WTC11 (cell line): ENCODE data around the gene SERPINE1. TPM values are rescaled to one million over a fixed set of nuclear protein-coding genes. Genes with fewer than 3 reads are reported as not detected.

ENCODE experiments used
- ARID4B ChIP-seq: sonication (generic); formaldehyde crosslinking; IDR thresholded peaks from 2 replicates; pipeline ENCODE4 v1.8.0; 2023; ENCODE audit warnings: missing genetic modification reagents, mild to moderate bottlenecking, borderline replicate concordance
- CDX4 ChIP-seq: fragments of 250-450 bp; sonication (Bioruptor Pico); IDR thresholded peaks from 2 replicates; pipeline ENCODE4 v1.9.0; 2021; ENCODE audit warnings: moderate library complexity, mild to moderate bottlenecking, inconsistent platforms, borderline replicate concordance
- FOXK1 ChIP-seq: sonication (generic); formaldehyde crosslinking; IDR thresholded peaks from 2 replicates; pipeline ENCODE4 v1.8.0; 2022; ENCODE audit warnings: mild to moderate bottlenecking, moderate library complexity, missing genetic modification reagents
- MAX ChIP-seq: sonication (generic); formaldehyde crosslinking; IDR thresholded peaks from 2 replicates; pipeline ENCODE4 v1.8.0; 2022; ENCODE audit warnings: mild to moderate bottlenecking, missing genetic modification reagents
- MXD4 ChIP-seq: fragments of 250-450 bp; sonication (Bioruptor Pico); IDR thresholded peaks from 2 replicates; pipeline ENCODE4 v1.8.0; 2021; ENCODE audit warnings: mild to moderate bottlenecking, moderate library complexity, borderline replicate concordance
- PRRX2 ChIP-seq: fragments of 250-450 bp; sonication (Bioruptor Pico); IDR thresholded peaks from 2 replicates; pipeline ENCODE4 v1.8.0; 2021; ENCODE audit warnings: mild to moderate bottlenecking
- SOX15 ChIP-seq: fragments of 250-450 bp; sonication (Bioruptor Pico); IDR thresholded peaks from 2 replicates; pipeline ENCODE4 v1.9.0; 2021; ENCODE audit warnings: mild to moderate bottlenecking
- TEAD4 ChIP-seq: sonication (generic); formaldehyde crosslinking; IDR thresholded peaks from 2 replicates; pipeline ENCODE4 v1.8.0; 2022; ENCODE audit warnings: mild to moderate bottlenecking, missing genetic modification reagents
- USF2 ChIP-seq: sonication (generic); formaldehyde crosslinking; IDR thresholded peaks from 2 replicates; pipeline ENCODE4 v1.8.1; 2023; ENCODE audit warnings: mild to moderate bottlenecking, missing genetic modification reagents, moderate library complexity
- ZBTB43 ChIP-seq: sonication (generic); formaldehyde crosslinking; IDR thresholded peaks from 2 replicates; pipeline ENCODE4 v1.8.1; 2023; ENCODE audit warnings: mild to moderate bottlenecking, missing genetic modification reagents
- ZNF121 ChIP-seq: sonication (generic); formaldehyde crosslinking; IDR thresholded peaks from 2 replicates; pipeline ENCODE4 v1.8.0; 2023; ENCODE audit warnings: missing genetic modification reagents
- ZNF263 ChIP-seq: sonication (generic); formaldehyde crosslinking; IDR thresholded peaks from 2 replicates; pipeline ENCODE4 v1.8.1; 2022; ENCODE audit warnings: low read depth, mild to moderate bottlenecking, moderate library complexity, missing genetic modification reagents
- total RNA-seq: library from RNA; stranded (reverse); gene quantifications from 3 replicates; pipeline ENCODE4 v1.2.3, GENCODE V29; 2021
- TF ChIP-seq, protein P1 (sequence below): sonication (generic); formaldehyde crosslinking; IDR thresholded peaks from 2 replicates; pipeline ENCODE4 v1.8.0; 2022; ENCODE audit warnings: missing genetic modification reagents
- TF ChIP-seq, protein P2 (sequence below): sonication (generic); formaldehyde crosslinking; IDR thresholded peaks from 2 replicates; pipeline ENCODE4 v1.8.1; 2023; ENCODE audit warnings: mild to moderate bottlenecking, missing genetic modification reagents
- TF ChIP-seq, protein P3 (sequence below): sonication (generic); formaldehyde crosslinking; IDR thresholded peaks from 2 replicates; pipeline ENCODE4 v1.8.0; 2022; ENCODE audit warnings: mild to moderate bottlenecking, missing genetic modification reagents
- TF ChIP-seq, protein P4 (sequence below): sonication (generic); formaldehyde crosslinking; conservative IDR thresholded peaks from 2 replicates; pipeline ENCODE4 v1.8.1; 2023; ENCODE audit warnings: mild to moderate bottlenecking, low read depth, missing genetic modification reagents, moderate library complexity
- TF ChIP-seq, protein P5 (sequence below): sonication (generic); formaldehyde crosslinking; IDR thresholded peaks from 2 replicates; pipeline ENCODE4 v1.8.0; 2022; ENCODE audit warnings: mild to moderate bottlenecking, missing genetic modification reagents

Gene SERPINE1
- total RNA-seq, 1 experiment from 2014 or later: 2.6 TPM

DNA sequence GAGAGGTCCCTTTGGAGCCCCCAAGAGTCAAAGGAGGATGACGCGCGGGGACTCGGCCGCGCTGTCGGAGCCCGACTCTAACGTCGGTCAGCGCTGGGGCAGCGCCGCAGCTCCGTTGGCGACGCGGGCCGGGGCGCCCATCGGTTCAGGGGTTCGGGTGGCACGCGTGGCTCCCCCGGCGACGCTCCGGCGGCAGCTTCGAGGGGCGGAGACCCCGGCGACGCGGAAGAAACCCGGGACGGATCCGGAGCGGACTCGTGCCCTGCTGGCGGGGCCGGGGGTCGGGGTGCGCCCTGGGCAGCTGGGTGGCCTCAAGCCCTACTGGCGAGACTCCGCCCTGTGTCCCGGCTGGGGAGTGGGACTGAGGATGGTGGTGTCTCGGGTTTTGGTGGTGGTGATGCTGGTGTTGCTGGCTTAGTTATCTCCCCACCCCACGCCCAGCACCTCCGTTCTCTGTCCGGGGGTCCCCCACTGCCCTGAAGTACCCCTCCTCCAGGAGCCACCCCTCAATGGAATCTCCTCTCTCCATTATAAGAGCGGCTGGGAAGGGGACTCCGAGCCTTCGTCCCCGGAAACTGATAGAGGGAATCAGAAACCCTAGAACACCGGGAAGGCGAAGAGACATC lies 53.3 kb downstream of the SERPINE1 start, which contains the start of gene NAT16 (continued):
- TF ChIP-seq USF2 (CRISPR knock-in tag) (peak; percentile 27; the same call in 1 of the 2 replicates), TEAD4 (CRISPR knock-in tag) (no peak), PRRX2 (CRISPR knock-in tag) (no peak), MAX (peak; percentile 86), SOX15 (CRISPR knock-in tag) (no peak), CDX4 (CRISPR knock-in tag) (no peak), FOXK1 (CRISPR knock-in tag) (no peak), ARID4B (CRISPR knock-in tag) (no peak), ZNF263 (CRISPR knock-in tag) (no peak), ZBTB43 (CRISPR knock-in tag) (no peak; the same call in 1 of the 2 replicates), MXD4 (CRISPR knock-in tag) (no peak), ZNF121 (CRISPR knock-in tag) (0 out of 2 replicates have a peak, but pooled peaks have one; percentile 32)
- TF ChIP-seq, protein P1, sequence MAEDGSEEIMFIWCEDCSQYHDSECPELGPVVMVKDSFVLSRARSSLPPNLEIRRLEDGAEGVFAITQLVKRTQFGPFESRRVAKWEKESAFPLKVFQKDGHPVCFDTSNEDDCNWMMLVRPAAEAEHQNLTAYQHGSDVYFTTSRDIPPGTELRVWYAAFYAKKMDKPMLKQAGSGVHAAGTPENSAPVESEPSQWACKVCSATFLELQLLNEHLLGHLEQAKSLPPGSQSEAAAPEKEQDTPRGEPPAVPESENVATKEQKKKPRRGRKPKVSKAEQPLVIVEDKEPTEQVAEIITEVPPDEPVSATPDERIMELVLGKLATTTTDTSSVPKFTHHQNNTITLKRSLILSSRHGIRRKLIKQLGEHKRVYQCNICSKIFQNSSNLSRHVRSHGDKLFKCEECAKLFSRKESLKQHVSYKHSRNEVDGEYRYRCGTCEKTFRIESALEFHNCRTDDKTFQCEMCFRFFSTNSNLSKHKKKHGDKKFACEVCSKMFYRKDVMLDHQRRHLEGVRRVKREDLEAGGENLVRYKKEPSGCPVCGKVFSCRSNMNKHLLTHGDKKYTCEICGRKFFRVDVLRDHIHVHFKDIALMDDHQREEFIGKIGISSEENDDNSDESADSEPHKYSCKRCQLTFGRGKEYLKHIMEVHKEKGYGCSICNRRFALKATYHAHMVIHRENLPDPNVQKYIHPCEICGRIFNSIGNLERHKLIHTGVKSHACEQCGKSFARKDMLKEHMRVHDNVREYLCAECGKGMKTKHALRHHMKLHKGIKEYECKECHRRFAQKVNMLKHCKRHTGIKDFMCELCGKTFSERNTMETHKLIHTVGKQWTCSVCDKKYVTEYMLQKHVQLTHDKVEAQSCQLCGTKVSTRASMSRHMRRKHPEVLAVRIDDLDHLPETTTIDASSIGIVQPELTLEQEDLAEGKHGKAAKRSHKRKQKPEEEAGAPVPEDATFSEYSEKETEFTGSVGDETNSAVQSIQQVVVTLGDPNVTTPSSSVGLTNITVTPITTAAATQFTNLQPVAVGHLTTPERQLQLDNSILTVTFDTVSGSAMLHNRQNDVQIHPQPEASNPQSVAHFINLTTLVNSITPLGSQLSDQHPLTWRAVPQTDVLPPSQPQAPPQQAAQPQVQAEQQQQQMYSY (CRISPR knock-in tag): peak; percentile 99
- TF ChIP-seq, protein P2, sequence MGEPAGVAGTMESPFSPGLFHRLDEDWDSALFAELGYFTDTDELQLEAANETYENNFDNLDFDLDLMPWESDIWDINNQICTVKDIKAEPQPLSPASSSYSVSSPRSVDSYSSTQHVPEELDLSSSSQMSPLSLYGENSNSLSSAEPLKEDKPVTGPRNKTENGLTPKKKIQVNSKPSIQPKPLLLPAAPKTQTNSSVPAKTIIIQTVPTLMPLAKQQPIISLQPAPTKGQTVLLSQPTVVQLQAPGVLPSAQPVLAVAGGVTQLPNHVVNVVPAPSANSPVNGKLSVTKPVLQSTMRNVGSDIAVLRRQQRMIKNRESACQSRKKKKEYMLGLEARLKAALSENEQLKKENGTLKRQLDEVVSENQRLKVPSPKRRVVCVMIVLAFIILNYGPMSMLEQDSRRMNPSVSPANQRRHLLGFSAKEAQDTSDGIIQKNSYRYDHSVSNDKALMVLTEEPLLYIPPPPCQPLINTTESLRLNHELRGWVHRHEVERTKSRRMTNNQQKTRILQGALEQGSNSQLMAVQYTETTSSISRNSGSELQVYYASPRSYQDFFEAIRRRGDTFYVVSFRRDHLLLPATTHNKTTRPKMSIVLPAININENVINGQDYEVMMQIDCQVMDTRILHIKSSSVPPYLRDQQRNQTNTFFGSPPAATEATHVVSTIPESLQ: no peak
- TF ChIP-seq, protein P3, sequence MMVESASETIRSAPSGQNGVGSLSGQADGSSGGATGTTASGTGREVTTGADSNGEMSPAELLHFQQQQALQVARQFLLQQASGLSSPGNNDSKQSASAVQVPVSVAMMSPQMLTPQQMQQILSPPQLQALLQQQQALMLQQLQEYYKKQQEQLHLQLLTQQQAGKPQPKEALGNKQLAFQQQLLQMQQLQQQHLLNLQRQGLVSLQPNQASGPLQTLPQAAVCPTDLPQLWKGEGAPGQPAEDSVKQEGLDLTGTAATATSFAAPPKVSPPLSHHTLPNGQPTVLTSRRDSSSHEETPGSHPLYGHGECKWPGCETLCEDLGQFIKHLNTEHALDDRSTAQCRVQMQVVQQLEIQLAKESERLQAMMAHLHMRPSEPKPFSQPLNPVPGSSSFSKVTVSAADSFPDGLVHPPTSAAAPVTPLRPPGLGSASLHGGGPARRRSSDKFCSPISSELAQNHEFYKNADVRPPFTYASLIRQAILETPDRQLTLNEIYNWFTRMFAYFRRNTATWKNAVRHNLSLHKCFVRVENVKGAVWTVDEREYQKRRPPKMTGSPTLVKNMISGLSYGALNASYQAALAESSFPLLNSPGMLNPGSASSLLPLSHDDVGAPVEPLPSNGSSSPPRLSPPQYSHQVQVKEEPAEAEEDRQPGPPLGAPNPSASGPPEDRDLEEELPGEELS (CRISPR knock-in tag): no peak
- TF ChIP-seq, protein P4, sequence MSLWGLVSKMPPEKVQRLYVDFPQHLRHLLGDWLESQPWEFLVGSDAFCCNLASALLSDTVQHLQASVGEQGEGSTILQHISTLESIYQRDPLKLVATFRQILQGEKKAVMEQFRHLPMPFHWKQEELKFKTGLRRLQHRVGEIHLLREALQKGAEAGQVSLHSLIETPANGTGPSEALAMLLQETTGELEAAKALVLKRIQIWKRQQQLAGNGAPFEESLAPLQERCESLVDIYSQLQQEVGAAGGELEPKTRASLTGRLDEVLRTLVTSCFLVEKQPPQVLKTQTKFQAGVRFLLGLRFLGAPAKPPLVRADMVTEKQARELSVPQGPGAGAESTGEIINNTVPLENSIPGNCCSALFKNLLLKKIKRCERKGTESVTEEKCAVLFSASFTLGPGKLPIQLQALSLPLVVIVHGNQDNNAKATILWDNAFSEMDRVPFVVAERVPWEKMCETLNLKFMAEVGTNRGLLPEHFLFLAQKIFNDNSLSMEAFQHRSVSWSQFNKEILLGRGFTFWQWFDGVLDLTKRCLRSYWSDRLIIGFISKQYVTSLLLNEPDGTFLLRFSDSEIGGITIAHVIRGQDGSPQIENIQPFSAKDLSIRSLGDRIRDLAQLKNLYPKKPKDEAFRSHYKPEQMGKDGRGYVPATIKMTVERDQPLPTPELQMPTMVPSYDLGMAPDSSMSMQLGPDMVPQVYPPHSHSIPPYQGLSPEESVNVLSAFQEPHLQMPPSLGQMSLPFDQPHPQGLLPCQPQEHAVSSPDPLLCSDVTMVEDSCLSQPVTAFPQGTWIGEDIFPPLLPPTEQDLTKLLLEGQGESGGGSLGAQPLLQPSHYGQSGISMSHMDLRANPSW (CRISPR knock-in tag): no peak
- TF ChIP-seq, protein P5, sequence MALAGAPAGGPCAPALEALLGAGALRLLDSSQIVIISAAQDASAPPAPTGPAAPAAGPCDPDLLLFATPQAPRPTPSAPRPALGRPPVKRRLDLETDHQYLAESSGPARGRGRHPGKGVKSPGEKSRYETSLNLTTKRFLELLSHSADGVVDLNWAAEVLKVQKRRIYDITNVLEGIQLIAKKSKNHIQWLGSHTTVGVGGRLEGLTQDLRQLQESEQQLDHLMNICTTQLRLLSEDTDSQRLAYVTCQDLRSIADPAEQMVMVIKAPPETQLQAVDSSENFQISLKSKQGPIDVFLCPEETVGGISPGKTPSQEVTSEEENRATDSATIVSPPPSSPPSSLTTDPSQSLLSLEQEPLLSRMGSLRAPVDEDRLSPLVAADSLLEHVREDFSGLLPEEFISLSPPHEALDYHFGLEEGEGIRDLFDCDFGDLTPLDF (CRISPR knock-in tag): no peak
